ENCODE measurements around the gene CDKAL1.
"Not testable (repeated sequence)": the region's sequence is repeated elsewhere in the genome, so short reads cannot be mapped to it uniquely, and the experiment has no call there.

CDKAL1 gene

GRCh38 chr6:20639161-20639560 lies 104.9 kb downstream of the CDKAL1 start:
- DNase-seq (ENCODE audit: low read depth in 2 of 2) = no peak

GRCh38 chr6:20640181-20640580 lies 105.9 kb downstream of the CDKAL1 start:
- no peak for DNase-seq (ENCODE audit: low read depth in 2 of 2)

- no peak for DNase-seq (ENCODE audit: low read depth in 2 of 2)
Observed at GRCh38 chr6:20642441-20642840, 108.2 kb downstream of the CDKAL1 start.

- DNase-seq (ENCODE audit: low read depth in 2 of 2) = no peak
Observed at GRCh38 chr6:20644667-20645370, 110.6 kb downstream of the CDKAL1 start.

GRCh38 chr6:20645572-20645971 lies 111.3 kb downstream of the CDKAL1 start:
- not testable (repeated sequence) for DNase-seq (ENCODE audit: low read depth in 2 of 2)

GRCh38 chr6:20647585-20647984 lies 113.3 kb downstream of the CDKAL1 start:
- no peak for DNase-seq (ENCODE audit: low read depth in 2 of 2)

GRCh38 chr6:20649696-20650470 lies 115.6 kb downstream of the CDKAL1 start:
- DNase-seq (ENCODE audit: low read depth in 2 of 2) = not testable (repeated sequence)

GRCh38 chr6:20652299-20653084 lies 118.2 kb downstream of the CDKAL1 start:
- no peak for DNase-seq (ENCODE audit: low read depth in 2 of 2)

GRCh38 chr6:20653085-20653479 lies 118.8 kb downstream of the CDKAL1 start:
- no peak for DNase-seq (ENCODE audit: low read depth in 2 of 2)

GRCh38 chr6:20655317-20655716 lies 121.1 kb downstream of the CDKAL1 start:
- no peak for DNase-seq (ENCODE audit: low read depth in 2 of 2)

GRCh38 chr6:20657274-20657800 lies 123.1 kb downstream of the CDKAL1 start:
- DNase-seq (ENCODE audit: low read depth in 2 of 2) = no peak

- no peak for DNase-seq (ENCODE audit: low read depth in 2 of 2)
Observed at GRCh38 chr6:20658053-20658452, 123.8 kb downstream of the CDKAL1 start.

GRCh38 chr6:20658516-20658915 lies 124.3 kb downstream of the CDKAL1 start:
- no peak for DNase-seq (ENCODE audit: low read depth in 2 of 2)

- DNase-seq (ENCODE audit: low read depth in 2 of 2) = no peak
Observed at GRCh38 chr6:20660534-20660933, 126.3 kb downstream of the CDKAL1 start.

- DNase-seq (ENCODE audit: low read depth in 2 of 2) = no peak
Observed at GRCh38 chr6:20661721-20662120, 127.5 kb downstream of the CDKAL1 start.

- DNase-seq (ENCODE audit: low read depth in 2 of 2) = no peak
Observed at GRCh38 chr6:20664250-20664649, 130.0 kb downstream of the CDKAL1 start.

GRCh38 chr6:20665290-20665689 lies 131.0 kb downstream of the CDKAL1 start:
- DNase-seq (ENCODE audit: low read depth in 2 of 2) = no peak

- DNase-seq (ENCODE audit: low read depth in 2 of 2) = no peak
Observed at GRCh38 chr6:20669571-20670314, 135.5 kb downstream of the CDKAL1 start.

GRCh38 chr6:20670750-20671149 lies 136.5 kb downstream of the CDKAL1 start:
- no peak for DNase-seq (ENCODE audit: low read depth in 2 of 2)

GRCh38 chr6:20672038-20672437 lies 137.8 kb downstream of the CDKAL1 start:
- DNase-seq (ENCODE audit: low read depth in 2 of 2) = no peak

GRCh38 chr6:20673458-20673857 lies 139.2 kb downstream of the CDKAL1 start:
- DNase-seq (ENCODE audit: low read depth in 2 of 2) = no peak

All from stimulated activated CD8-positive, alpha-beta memory T cell treated with anti-CD3 and anti-CD28 coated beads, Interleukin-7, amount 100 ng/mL, for 4 hours (primary cell).